ENCODE results near the gene AFF4.

AFF4 gene

DNA sequence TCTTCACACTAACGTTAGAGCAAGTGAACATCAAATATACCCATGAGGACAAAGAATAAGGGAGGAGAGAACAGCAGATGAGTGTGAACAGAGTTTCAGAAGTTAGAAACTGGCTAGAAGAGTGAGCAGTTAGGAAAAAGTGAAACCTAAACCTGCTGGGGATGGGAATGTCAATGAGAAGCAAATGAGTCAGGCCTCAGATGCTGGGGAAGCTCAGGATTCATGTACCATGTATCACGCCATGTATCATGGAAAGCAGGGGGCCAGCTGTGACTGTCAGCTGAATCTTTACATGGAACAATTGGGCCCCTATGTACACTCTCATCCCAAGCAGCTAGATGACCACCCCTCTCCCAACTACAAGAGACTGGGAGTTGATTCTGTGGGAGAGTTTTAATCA lies 113.4 kb downstream of the AFF4 start:
- DNase-seq, result no peak

DNA sequence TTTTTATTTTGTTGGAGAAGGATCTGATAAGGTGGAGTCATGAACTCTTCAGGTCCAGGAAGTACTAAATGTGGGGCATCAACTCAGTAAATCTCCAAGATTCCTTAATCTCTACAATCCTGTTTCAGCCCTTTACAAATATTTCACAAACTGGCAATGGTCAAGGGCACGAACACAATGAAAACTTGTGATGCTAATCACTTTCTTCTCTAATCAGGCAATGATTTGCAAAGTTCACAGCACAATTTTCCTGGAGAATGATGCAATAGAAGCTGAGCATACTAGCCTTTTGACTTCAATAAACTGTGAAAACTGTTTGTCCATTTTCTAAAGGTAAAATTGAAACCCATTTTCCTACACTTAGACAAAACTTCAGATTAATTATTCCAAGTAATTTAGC lies 114.1 kb downstream of the AFF4 start:
- no peak for DNase-seq

- peak in 1 of 2 donors; percentile 2 for DNase-seq
Observed at GRCh38 chr5:132848270-132848669, 115.2 kb downstream of the AFF4 start.

DNA sequence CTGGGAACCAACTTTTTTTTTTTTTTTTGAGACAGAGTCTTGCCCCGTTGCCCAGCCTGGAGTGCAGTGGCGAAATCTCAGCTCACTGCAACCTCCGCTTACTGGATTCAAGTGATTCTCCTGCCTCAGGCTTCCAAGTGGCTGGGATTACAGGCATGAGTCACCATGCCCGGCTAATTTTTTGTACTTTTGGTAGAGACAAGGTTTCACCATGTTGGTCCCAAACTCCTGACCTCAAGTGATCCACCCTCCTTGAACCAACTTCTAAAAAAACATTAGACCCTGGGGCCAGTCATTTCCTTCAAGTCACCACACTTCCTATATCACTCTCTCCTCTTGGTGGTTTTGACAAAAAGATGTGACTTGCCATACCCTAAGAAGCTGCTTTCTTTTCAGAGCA lies 122.1 kb downstream of the AFF4 start:
- peak; percentile 30 to 69 for DNase-seq

- no peak for DNase-seq
Observed at GRCh38 chr5:132840896-132841295, 122.5 kb downstream of the AFF4 start.

DNA sequence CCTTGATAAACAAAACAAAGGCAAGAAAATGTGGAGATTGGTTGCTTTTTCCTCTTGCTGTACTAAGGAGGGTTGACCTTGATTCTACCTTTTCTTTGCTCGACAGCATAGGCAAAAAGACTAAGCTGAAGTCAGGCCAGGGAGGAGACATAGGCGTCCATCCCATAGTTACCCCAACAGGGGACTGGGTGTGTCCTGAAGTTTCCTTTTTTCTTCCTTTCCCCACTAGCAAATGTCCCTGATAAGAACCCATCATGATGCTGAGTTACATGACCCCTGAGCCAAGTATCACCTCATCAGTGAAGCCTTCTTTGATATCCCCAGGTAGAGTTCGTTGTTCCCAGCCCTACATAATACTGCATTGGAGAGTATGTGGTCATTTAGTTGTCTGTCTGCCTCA lies 123.1 kb downstream of the AFF4 start:
- no peak for DNase-seq

DNA sequence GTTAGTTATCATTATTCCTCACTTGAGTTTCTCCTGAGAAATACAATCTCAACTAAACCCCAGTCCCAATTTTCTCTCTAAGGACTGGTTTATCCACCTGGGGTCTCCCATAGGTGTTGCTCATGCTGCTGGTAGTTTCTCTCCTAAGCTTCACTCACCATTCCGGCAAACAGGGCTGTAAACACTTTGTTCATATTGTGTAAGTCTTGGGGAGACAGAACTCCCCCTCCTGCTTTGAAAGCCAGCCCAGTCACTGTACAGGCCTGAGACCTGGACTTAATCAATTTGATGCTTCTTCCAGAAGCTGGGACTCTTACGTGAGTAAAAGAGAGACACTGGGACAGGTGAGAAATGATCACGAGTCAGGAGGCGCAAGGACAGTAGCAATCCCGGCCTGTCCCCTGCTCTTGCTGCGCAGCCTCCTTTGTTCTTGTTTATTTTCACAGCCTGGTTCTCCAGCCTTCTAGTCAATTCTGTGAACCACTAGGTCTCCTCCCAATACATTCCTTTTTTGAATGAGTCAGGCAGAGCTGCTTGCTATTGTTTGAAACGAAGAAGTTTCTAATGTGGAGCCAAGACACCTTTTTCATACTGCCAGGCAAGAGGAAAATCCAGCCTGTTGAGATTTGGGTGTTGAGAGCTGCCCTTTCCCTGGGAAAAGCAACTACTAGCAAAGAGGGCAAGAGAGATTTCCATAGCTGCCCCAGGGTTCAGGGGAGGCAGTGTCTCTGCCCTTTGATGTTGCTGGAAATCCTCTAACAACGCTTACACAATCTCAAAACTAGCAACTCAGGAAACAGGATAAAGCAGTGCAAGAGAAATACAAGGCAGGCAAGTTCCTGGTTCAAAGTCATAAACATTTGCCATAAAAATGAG lies 123.8 kb downstream of the AFF4 start:
- DNase-seq, result peak in 1 of 2 donors; percentile 22

DNA sequence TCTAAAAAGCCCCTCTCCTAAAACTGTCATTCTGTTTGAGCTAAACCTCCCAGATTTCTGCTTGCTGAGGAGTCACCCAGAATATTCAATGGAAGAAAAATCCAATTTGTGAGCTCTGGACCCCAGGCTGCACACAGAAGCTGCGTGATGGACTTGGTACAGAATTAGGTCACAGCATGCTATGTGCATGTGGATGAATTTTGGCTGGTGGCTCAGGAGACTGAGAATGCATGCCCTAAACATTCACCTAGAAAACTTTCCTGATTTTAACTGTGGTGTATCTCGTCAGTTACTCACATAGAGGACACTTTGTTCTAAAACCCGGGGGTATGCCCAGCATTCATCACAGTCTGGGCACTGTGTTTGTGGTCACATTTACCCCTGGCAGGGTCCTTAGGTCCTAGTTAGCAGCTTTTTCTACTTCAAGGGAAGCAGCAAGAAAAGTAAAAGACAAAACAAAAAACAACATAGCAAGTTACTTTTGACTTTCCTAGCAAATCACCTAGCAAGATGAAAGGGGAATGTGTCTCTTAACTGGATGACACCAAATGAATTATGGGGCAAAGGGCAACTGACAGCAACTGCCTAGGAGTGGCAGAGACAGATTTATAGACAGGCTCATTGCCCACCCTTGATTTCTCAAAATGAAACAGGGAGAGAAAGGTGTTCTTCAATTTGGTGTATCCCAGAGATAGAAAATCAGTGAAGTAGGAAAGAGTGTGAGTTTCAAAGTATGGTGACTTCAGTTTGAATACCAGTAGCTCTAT lies 124.7 kb downstream of the AFF4 start:
- DNase-seq, result peak in 1 of 2 donors; percentile 1

GRCh38 chr5:132837868-132838267 lies 125.6 kb downstream of the AFF4 start:
- DNase-seq, result no peak

DNA sequence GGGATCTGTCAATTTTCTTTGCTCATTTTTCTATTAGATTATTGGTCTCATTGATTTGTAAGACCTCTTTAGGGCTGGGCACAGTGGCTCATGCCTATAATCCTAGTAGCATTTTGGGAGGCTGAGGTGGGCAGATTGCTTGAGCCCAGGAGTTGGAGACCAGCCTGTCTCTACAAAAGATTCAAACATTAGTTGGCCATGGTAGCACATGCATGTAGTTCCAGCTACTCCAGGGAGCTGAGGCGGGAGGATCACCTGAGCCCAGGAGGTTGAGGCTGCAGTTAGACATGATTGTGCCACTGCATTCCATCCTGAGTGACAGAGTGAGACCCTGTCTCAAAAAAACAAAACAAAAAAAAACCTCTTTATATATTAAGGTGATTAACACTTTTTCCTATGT lies 126.6 kb downstream of the AFF4 start:
- no peak for DNase-seq

GRCh38 chr5:132834057-132834456 lies 129.4 kb downstream of the AFF4 start:
- no peak for DNase-seq

- no peak for DNase-seq
Observed at GRCh38 chr5:132832612-132833011, 130.8 kb downstream of the AFF4 start.

DNA sequence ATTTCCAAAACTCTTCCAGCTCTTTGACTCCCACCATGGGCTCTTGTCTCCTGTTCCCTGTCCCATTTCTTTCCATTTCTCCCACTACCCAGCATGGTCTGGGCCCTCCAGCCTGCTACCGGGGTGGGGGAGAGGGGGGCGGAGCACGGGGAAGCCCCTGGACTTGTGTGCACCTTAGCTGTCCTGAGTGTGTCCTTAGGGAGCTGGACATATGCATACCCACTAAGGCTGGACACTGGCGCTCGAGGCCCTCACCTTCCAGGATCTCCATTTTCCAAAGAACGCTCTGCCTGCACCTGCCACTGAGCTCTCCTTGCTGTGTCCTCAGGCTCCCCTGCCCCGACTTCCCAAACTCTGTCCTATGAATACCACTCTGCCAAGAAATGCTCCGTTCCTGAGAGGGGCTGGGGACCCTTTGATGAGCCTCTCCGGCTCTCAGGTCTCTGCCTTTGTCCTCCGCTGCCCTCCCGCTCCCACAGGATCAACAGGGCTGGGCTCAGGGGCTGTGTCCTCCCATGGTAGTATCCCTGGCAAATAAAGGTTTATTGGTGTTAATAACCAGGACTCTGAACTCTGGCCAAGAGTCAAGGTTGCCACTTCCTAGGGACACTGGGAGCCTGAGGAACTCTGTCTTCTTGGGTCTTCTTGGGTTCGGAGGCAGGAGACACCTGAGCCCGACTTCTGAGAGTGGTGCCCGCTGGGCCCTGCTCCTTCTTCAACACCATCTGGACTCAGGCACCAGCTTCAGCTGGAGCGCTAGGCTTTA lies 132.2 kb downstream of the AFF4 start:
- DNase-seq, result no peak

GRCh38 chr5:132830436-132831094 lies 132.9 kb downstream of the AFF4 start, which contains the start of gene SHROOM1:
Gene SHROOM1, minus strand, starts transcription at chr5:132830647. Its CDS starts 4,507 bp downstream, at chr5:132826140.
- DNase-seq, result peak; percentile 45 to 61

DNA sequence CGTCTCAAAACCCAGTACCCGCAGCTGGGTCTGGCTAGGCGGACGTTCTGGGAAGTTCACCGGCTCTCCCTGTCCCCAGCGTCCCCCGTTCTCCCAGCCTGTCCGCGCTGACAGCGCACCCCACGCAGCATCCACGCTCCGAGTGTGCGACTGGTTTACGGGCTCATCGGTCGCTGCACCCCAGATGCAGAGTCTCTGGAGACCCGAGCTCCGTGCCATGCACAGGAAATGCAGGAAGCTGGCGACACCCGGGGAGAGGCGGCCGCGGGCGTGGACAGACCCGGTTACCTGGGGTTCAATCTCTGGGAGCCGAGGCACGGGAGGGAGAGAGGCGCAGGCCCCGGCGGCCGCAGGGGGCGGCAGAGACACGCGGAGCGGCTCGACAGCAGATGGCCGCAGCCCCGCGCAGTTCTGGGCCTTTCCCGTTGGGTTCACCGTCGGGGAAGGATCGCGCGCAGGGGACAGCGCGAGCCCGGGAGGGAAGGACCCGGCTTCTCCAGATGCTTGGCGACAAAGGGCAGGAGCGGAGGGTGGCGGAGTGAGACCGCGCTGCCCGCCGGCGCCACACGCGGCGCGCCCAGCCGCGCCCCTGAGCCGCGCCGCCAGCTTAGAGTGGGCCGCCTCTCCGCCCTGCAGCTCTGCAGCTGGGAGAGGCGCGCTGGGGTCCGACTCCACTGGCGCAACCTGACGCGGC lies 133.5 kb downstream of the AFF4 start:
- DNase-seq, result peak; percentile 62 to 65

DNA sequence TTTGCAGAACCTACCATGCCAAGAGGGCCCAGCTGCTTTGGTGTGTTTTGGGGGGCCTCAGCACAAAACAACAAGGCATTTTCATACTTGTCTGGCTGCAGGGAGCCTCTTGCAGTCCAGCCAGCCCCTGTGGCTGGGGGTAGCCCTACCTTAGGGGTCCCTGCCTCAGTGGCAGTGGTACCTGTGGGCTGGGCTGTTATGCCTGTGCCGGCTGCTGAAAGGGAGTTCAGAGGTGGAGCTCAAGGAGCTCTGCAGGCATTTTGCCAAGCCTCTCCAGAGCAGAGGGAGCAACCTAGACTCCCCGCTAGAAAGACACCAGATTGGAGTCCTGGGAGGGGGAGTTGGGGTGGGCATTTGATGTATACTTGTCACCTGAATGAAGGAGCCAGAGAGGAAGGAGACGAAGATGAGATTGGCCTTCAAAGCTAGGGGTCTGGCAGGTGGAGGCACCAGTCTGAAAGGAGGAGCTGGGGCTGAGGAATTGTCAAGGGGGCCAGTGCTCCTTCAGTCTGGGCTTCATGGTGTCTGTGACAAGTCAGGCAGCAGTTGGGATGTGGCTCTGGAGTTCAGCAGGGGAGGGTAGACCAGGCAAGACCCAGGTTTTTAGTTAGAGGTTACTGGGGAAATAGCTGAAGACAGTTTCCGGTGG lies 134.5 kb downstream of the AFF4 start:
- no peak for DNase-seq

DNA sequence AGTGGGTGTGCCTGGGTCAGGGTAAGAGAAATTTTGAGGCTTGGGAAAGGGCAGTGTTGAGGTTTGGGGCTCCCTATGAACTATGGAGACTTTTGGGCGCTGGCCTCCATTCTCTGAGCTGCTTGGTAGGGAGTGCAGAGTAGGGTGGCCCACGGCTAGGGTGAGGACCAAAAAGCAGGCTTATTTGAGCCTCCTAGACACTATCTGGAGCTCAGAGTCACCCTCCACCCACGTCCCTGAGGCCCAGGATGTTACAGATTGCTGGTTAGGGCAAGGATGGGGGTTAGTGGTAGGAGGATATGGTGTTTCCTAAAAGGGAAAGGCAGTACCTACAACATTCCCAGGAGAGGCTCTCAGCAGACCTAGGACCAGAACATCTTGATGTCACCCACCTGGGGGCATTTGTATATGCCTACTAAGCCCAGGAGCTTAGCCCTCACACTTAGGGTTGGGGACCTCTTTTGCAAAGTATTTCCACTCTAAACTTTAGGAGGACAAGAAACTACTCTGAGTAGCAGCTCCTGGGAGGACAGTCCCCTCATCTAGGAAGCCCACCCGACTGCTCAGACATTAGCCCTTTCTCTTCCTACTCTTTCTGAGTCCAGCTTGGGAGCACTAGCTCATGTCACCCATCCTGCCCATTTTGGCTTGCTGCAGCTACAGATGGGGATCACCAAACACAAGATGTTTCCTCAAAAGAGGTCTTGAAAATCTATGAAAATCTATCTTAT lies 135.3 kb downstream of the AFF4 start:
- no peak for DNase-seq

DNA sequence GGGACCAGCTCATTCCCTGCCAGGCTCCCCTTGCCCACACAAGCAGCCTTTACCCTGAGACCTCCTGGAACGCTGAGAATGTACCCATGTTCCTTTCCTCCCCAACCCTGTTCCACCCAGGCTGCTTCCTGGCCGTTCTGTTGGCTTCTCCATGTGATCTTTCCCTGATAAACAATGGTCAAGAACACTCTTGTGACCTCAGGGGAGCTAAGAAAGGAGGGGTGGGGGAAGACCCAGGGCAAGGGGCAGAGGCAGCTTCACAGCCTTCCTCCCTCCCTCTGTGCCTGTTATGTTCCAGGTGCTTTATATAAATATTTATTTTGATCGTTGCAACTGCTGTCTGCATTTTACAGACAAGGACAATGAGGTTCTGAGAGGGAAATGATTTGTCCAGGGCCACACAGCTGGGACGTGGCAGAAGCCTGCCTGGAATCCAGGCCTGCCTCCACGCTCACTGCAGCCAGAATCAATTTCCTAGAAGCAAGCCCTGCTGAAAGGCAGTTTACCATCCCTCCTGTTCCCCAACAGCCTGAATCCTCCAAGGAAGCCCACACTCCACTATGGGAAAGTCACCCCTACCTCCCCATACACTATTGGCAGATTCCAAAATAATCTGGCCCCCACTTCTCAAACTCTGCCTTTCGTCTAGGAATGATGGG lies 136.9 kb downstream of the AFF4 start:
- no peak for DNase-seq

DNA sequence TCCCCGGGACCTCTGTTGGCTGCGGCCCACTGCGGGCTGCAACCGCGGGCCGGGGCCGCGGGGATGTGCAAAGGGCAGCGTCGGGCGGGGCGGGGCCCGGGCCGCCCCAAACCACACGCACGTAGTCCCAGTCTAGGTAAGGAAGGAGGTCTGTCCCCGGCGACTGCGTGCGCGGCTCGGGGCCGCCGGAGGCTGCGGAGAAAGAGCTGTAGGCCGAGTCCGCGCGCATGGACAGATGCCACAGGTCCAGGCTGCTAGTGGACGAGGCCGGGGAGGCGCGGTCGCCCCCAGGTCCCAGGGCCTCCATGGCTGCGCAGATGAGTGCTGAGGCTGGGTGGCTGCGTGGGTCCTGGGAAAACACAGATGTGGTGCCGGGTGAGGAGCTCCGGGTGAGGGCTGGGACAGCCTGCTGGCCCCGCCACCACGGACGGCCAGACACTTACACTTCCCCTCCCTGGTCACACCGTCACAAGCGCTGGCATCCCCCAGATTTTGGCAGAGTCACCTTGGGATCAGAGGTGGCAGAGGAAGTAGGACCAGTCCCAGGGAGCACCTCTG lies 137.5 kb downstream of the AFF4 start:
- no peak for DNase-seq

All from inflammatory macrophage (primary cell).